SK-N-SH treated with all-trans-retinoic acid at 6 μM for 48 hours (cell line): ENCODE results near the gene DNAL1.

ENCODE experiments used
- ATAC-seq: fragments of 200-7000 bp; cut with Tn5 transposase; 3 replicates; pipeline ENCODE4 v1.9.1; 2020; ENCODE audit warnings: mild to moderate bottlenecking, moderate library complexity
- ARNTL ChIP-seq: fragments of 450-650 bp; formaldehyde crosslinking; IDR thresholded peaks from 2 replicates; pipeline ENCODE4 v1.5.0; 2020; ENCODE audit warnings: low read depth, mild to moderate bottlenecking, moderate library complexity, borderline replicate concordance
- BACH2 ChIP-seq: fragments of 250-450 bp; sonication (Bioruptor Pico); IDR thresholded peaks from 2 replicates; pipeline ENCODE4 v1.9.0; 2021; ENCODE audit warnings: mild to moderate bottlenecking, borderline replicate concordance
- CREB5 ChIP-seq: fragments of 250-450 bp; sonication (Bioruptor Pico); IDR thresholded peaks from 2 replicates; pipeline ENCODE4 v1.5.1; 2020; ENCODE audit warnings: low read depth, mild to moderate bottlenecking, moderate library complexity
- CSRNP3 ChIP-seq: fragments of 250-450 bp; sonication (Bioruptor Pico); IDR thresholded peaks from 2 replicates; pipeline ENCODE4 v1.5.1; 2021; ENCODE audit warnings: mild to moderate bottlenecking, moderate library complexity
- ESRRG ChIP-seq: fragments of 250-450 bp; sonication (Bioruptor Pico); IDR thresholded peaks from 2 replicates; pipeline ENCODE4 v1.6.1; 2021; ENCODE audit warnings: mild to moderate bottlenecking
- GLIS3 ChIP-seq: fragments of 250-450 bp; sonication (Bioruptor Pico); IDR thresholded peaks from 2 replicates; pipeline ENCODE4 v1.5.0; 2020; ENCODE audit warnings: mild to moderate bottlenecking, moderate library complexity
- ISL1 ChIP-seq: fragments of 250-450 bp; sonication (Bioruptor Pico); IDR thresholded peaks from 2 replicates; pipeline ENCODE4 v2.1.2; 2022; ENCODE audit warnings: mild to moderate bottlenecking, moderate library complexity
- OSR1 ChIP-seq: fragments of 250-450 bp; sonication (Bioruptor Pico); IDR thresholded peaks from 2 replicates; pipeline ENCODE4 v1.8.0; 2022; ENCODE audit warnings: moderate library complexity, mild to moderate bottlenecking, inconsistent platforms
- PATZ1 ChIP-seq: fragments of 250-450 bp; sonication (Bioruptor Pico); IDR thresholded peaks from 2 replicates; pipeline ENCODE4 v1.8.0; 2020; ENCODE audit warnings: mild to moderate bottlenecking, moderate library complexity, borderline replicate concordance
- PPARA ChIP-seq: fragments of 250-450 bp; sonication (Bioruptor Pico); IDR thresholded peaks from 2 replicates; pipeline ENCODE4 v1.5.0; 2020; ENCODE audit warnings: mild to moderate bottlenecking, borderline replicate concordance
- RARB ChIP-seq: fragments of 250-450 bp; sonication (Bioruptor Pico); IDR thresholded peaks from 2 replicates; pipeline ENCODE4 v1.8.0; 2021; ENCODE audit warnings: mild to moderate bottlenecking, moderate library complexity
- SNAI2 ChIP-seq: fragments of 250-450 bp; sonication (Bioruptor Pico); IDR thresholded peaks from 2 replicates; pipeline ENCODE4 v1.5.0; 2020; ENCODE audit warnings: mild to moderate bottlenecking, moderate library complexity
- TOX ChIP-seq: fragments of 250-450 bp; sonication (Bioruptor Pico); IDR thresholded peaks from 2 replicates; pipeline ENCODE4 v1.8.0; 2021; ENCODE audit warnings: mild to moderate bottlenecking, moderate library complexity, borderline replicate concordance
- ZC3H10 ChIP-seq: fragments of 250-450 bp; sonication (Bioruptor Pico); IDR thresholded peaks from 2 replicates; pipeline ENCODE4 v1.5.1; 2021; ENCODE audit warnings: mild to moderate bottlenecking, moderate library complexity
- ZFP3 ChIP-seq: fragments of 250-450 bp; sonication (Bioruptor Pico); IDR thresholded peaks from 2 replicates; pipeline ENCODE4 v1.5.0; 2020; ENCODE audit warnings: mild to moderate bottlenecking, moderate library complexity
- ZNF565 ChIP-seq: fragments of 450-650 bp; formaldehyde crosslinking; conservative IDR thresholded peaks from 2 replicates; pipeline ENCODE4 v1.5.0; 2020; ENCODE audit warnings: low read depth, mild to moderate bottlenecking, moderate library complexity
- ZNF70 ChIP-seq: fragments of 450-650 bp; formaldehyde crosslinking; IDR thresholded peaks from 2 replicates; pipeline ENCODE4 v1.5.0; 2020; ENCODE audit warnings: mild to moderate bottlenecking, moderate library complexity
- TF ChIP-seq, protein P1 (sequence below): fragments of 250-450 bp; sonication (Bioruptor Pico); IDR thresholded peaks from 2 replicates; pipeline ENCODE4 v1.8.0; 2021; ENCODE audit warnings: low read depth, mild to moderate bottlenecking, moderate library complexity, borderline replicate concordance
- TF ChIP-seq, protein P2 (sequence below): fragments of 250-450 bp; sonication (Bioruptor Pico); IDR thresholded peaks from 2 replicates; pipeline ENCODE4 v1.5.0; 2020; ENCODE audit warnings: mild to moderate bottlenecking, moderate library complexity

The DNAL1 gene

GRCh38 chr14:73678698-73679097 is 33.9 kb downstream of the DNAL1 start (continued):
- no peak for TF ChIP-seq SNAI2

DNA sequence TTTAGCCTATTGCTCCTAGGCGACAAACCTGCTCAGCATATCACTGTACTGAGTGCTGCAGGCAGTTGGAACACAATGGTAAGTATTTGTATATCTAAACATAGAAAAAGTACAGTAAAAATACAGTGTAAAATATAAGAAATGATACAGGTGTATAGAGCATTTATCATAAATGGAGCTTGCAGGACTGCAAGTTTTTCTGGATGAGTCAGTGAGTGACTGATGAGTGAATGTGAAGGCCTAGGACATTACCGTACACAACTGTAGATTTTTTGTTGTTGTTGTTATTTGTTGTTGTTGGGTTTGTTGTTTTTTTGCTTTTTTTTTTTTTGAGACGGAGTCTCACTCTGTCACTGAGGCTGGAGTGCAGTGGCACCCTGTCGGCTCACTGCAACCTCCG is 36.0 kb downstream of the DNAL1 start:
- no peak for ATAC-seq

DNA sequence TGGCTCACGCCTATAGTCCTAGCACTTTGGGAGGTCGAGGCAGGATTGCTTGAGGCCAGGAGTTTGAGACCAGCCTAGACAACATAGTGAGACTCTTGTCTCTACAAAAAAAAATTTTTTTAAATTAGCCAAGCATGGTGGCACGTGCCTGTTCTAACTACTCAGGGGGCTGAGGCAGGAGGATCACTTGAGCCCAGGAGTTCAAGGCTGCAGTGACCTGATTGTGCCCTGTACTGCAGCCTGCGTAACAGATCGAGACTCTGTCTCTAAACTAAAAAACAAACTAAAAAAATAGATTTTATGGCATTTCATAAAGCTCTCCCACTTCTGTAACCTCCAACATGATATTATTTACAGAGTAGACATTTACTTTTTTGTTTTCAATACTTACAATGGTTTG is 39.8 kb downstream of the DNAL1 start:
- ATAC-seq = no peak
- TF ChIP-seq PPARA (CRISPR knock-in tag) (no peak), ZC3H10 (CRISPR knock-in tag) (no peak), ARNTL (CRISPR knock-in tag) (no peak), PATZ1 (CRISPR knock-in tag) (no peak), BACH2 (CRISPR knock-in tag) (no peak), TOX (CRISPR knock-in tag) (no peak), CSRNP3 (CRISPR knock-in tag) (no peak), OSR1 (CRISPR knock-in tag) (no peak), ZFP3 (CRISPR knock-in tag) (no peak), ESRRG (CRISPR knock-in tag) (no peak), CREB5 (CRISPR knock-in tag) (no peak), RARB (no peak), ZNF70 (CRISPR knock-in tag) (no peak), GLIS3 (no peak), ISL1 (CRISPR knock-in tag) (no peak)
- TF ChIP-seq, protein P1, sequence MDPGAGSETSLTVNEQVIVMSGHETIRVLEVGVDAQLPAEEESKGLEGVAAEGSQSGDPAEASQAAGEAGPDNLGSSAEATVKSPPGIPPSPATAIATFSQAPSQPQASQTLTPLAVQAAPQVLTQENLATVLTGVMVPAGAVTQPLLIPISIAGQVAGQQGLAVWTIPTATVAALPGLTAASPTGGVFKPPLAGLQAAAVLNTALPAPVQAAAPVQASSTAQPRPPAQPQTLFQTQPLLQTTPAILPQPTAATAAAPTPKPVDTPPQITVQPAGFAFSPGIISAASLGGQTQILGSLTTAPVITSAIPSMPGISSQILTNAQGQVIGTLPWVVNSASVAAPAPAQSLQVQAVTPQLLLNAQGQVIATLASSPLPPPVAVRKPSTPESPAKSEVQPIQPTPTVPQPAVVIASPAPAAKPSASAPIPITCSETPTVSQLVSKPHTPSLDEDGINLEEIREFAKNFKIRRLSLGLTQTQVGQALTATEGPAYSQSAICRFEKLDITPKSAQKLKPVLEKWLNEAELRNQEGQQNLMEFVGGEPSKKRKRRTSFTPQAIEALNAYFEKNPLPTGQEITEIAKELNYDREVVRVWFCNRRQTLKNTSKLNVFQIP = no peak
- TF ChIP-seq, protein P2, sequence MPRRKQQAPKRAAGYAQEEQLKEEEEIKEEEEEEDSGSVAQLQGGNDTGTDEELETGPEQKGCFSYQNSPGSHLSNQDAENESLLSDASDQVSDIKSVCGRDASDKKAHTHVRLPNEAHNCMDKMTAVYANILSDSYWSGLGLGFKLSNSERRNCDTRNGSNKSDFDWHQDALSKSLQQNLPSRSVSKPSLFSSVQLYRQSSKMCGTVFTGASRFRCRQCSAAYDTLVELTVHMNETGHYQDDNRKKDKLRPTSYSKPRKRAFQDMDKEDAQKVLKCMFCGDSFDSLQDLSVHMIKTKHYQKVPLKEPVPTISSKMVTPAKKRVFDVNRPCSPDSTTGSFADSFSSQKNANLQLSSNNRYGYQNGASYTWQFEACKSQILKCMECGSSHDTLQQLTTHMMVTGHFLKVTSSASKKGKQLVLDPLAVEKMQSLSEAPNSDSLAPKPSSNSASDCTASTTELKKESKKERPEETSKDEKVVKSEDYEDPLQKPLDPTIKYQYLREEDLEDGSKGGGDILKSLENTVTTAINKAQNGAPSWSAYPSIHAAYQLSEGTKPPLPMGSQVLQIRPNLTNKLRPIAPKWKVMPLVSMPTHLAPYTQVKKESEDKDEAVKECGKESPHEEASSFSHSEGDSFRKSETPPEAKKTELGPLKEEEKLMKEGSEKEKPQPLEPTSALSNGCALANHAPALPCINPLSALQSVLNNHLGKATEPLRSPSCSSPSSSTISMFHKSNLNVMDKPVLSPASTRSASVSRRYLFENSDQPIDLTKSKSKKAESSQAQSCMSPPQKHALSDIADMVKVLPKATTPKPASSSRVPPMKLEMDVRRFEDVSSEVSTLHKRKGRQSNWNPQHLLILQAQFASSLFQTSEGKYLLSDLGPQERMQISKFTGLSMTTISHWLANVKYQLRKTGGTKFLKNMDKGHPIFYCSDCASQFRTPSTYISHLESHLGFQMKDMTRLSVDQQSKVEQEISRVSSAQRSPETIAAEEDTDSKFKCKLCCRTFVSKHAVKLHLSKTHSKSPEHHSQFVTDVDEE (CRISPR knock-in tag) = no peak
- TF ChIP-seq, all 23 proteins: peak for 0

More for the DNA sequence above, 36.0 kb downstream of the DNAL1 start:
- TF ChIP-seq ISL1 (CRISPR knock-in tag) (no peak), SNAI2 (no peak), PPARA (CRISPR knock-in tag) (no peak), ZNF565 (no peak), ZNF70 (CRISPR knock-in tag) (no peak), ESRRG (CRISPR knock-in tag) (no peak)
- TF ChIP-seq, protein P1 = no peak
- TF ChIP-seq, protein P2 (CRISPR knock-in tag) = no peak
